HepG2 (cell line): ENCODE results near the gene PFAS. TPM values are rescaled to one million over a fixed set of nuclear protein-coding genes. Genes with fewer than 3 reads are reported as not detected.
A peak's percentile ranks its signal among the peaks of the same experiment; 100 is the strongest.

ENCODE experiments used
- DZIP1 ChIP-seq: sonication (generic); formaldehyde crosslinking; IDR thresholded peaks from 2 replicates; pipeline ENCODE4 v1.5.0; 2020; ENCODE audit warnings: mild to moderate bottlenecking, missing genetic modification reagents
- ELF4 ChIP-seq: sonication (generic); formaldehyde crosslinking; IDR thresholded peaks from 2 replicates; pipeline ENCODE4 v1.5.0; 2020; ENCODE audit warnings: missing genetic modification reagents, mild to moderate bottlenecking, moderate library complexity, borderline replicate concordance
- HNF4A ChIP-seq: sonication (generic); formaldehyde crosslinking; IDR thresholded peaks from 2 replicates; pipeline ENCODE4 v1.4.0; 2020; ENCODE audit warnings: missing genetic modification reagents
- KAT8 ChIP-seq: IDR thresholded peaks from 2 replicates; pipeline ENCODE4 v1.6.1; 2016; ENCODE audit warnings: missing genetic modification reagents, missing compliant biosample characterization
- MAFK ChIP-seq, 2 experiments: IDR thresholded peaks in 1 of 2; conservative IDR thresholded peaks in 1 of 2; 2 replicates each; pipeline ENCODE4 v1.6.1; 2011; ENCODE audit warnings: improper control_type of control experiment in 2 of 2, low read length in 2 of 2
- NFE2 ChIP-seq: sonication (generic); formaldehyde crosslinking; IDR thresholded peaks from 2 replicates; pipeline ENCODE4 v1.4.0; 2020; ENCODE audit warnings: missing genetic modification reagents
- NFE2L1 ChIP-seq: sonication (generic); formaldehyde crosslinking; IDR thresholded peaks from 2 replicates; pipeline ENCODE4 v1.4.0; 2020; ENCODE audit warnings: missing genetic modification reagents, mild to moderate bottlenecking, borderline replicate concordance
- POLR2G ChIP-seq: fragments of 200-400 bp; formaldehyde crosslinking; IDR thresholded peaks from 2 replicates; pipeline ENCODE4 v1.6.1; 2018; ENCODE audit warnings: mild to moderate bottlenecking, low read depth, low read length, moderate library complexity
- RBM22 ChIP-seq: fragments of 200-400 bp; formaldehyde crosslinking; optimal IDR thresholded peaks from 2 replicates; pipeline ENCODE3; 2017; ENCODE audit warnings: mild to moderate bottlenecking, low read length, moderate library complexity
- SNAPC5 ChIP-seq: sonication (generic); formaldehyde crosslinking; IDR thresholded peaks from 2 replicates; pipeline ENCODE4 v1.8.1; 2023; ENCODE audit warnings: mild to moderate bottlenecking, missing genetic modification reagents, borderline replicate concordance
- TBX2 ChIP-seq: sonication (generic); formaldehyde crosslinking; IDR thresholded peaks from 2 replicates; pipeline ENCODE4 v1.5.0; 2020; ENCODE audit warnings: missing genetic modification reagents, mild to moderate bottlenecking, borderline replicate concordance
- TEAD2 ChIP-seq: sonication (generic); formaldehyde crosslinking; IDR thresholded peaks from 2 replicates; pipeline ENCODE4 v1.9.0; 2021; ENCODE audit warnings: missing genetic modification reagents
- TOE1 ChIP-seq: sonication (generic); formaldehyde crosslinking; IDR thresholded peaks from 2 replicates; pipeline ENCODE4 v1.4.0; 2020; ENCODE audit warnings: mild to moderate bottlenecking, missing genetic modification reagents
- ZFYVE20 ChIP-seq: sonication (generic); formaldehyde crosslinking; IDR thresholded peaks from 2 replicates; pipeline ENCODE4 v1.8.0; 2023; ENCODE audit warnings: low read depth, mild to moderate bottlenecking, moderate library complexity, missing genetic modification reagents, borderline replicate concordance
- ZNF101 ChIP-seq: sonication (generic); formaldehyde crosslinking; IDR thresholded peaks from 2 replicates; pipeline ENCODE4 v1.4.0; 2020; ENCODE audit warnings: mild to moderate bottlenecking, low read depth, missing genetic modification reagents, borderline replicate concordance
- ZNF264 ChIP-seq: sonication (generic); formaldehyde crosslinking; IDR thresholded peaks from 2 replicates; pipeline ENCODE4 v1.4.0; 2020; ENCODE audit warnings: missing genetic modification reagents
- ZNF3 ChIP-seq: IDR thresholded peaks from 2 replicates; pipeline ENCODE4 v1.7.0; 2017; ENCODE audit warnings: inconsistent platforms
- ZNF331 ChIP-seq: sonication (generic); formaldehyde crosslinking; IDR thresholded peaks from 2 replicates; pipeline ENCODE4 v1.4.0; 2020; ENCODE audit warnings: missing genetic modification reagents
- ZNF33A ChIP-seq: sonication (generic); formaldehyde crosslinking; IDR thresholded peaks from 2 replicates; pipeline ENCODE4 v1.5.1; 2020; ENCODE audit warnings: missing genetic modification reagents, mild to moderate bottlenecking, moderate library complexity, borderline replicate concordance
- ZNF543 ChIP-seq: sonication (generic); formaldehyde crosslinking; IDR thresholded peaks from 2 replicates; pipeline ENCODE4 v1.4.0; 2020; ENCODE audit warnings: mild to moderate bottlenecking, missing genetic modification reagents
- polyA plus RNA-seq, 8 experiments: library from polyadenylated mRNA; depleted of rRNA in 3 of 8; stranded (reverse) in 7 of 8; unstranded in 1 of 8; fragments of >200 nt; fragmentation: Illumina TruSeq in 4 of 8; extraction: Trizol in 4 of 8; gene quantifications; 2 replicates each; pipeline versions ENCODE4 v1.2.1 to v1.2.3, GENCODE V29; 2011 to 2016; ENCODE audit warnings: low read depth in 4 of 8, missing spikeins in 1 of 8, mixed read lengths in 1 of 8; ENCODE audit not compliant: insufficient read depth in 1 of 8
- total RNA-seq, 5 experiments: library from RNA; depleted of rRNA; stranded (reverse); fragments of >200 nt; fragmentation: Illumina TruSeq; extraction: Trizol; gene quantifications; 2 replicates each; pipeline ENCODE4 v1.2.3, GENCODE V29; 2016; ENCODE audit warnings: low read depth in 1 of 5
- TF ChIP-seq, protein P1 (sequence below): sonication (generic); formaldehyde crosslinking; conservative IDR thresholded peaks from 2 replicates; pipeline ENCODE4 v1.8.1; 2023; ENCODE audit warnings: missing genetic modification reagents
- TF ChIP-seq, protein P2 (sequence below): conservative IDR thresholded peaks from 2 replicates; pipeline ENCODE4 v1.6.1; 2018; ENCODE audit warnings: missing genetic modification reagents
- TF ChIP-seq, protein P3 (sequence below): sonication (generic); formaldehyde crosslinking; conservative IDR thresholded peaks from 2 replicates; pipeline ENCODE4 v1.8.0; 2022; ENCODE audit warnings: low read depth, missing genetic modification reagents

The PFAS gene
- total and polyA plus RNA-seq, 2 of the 13 experiments (the other 11 are each of a cell fraction or from before 2014, with no cell fraction given): 49.4 to 58.2 TPM

GRCh38 chr17:8248751-8249607 lies at the start of gene PFAS (continued):
- TF ChIP-seq, protein P1, sequence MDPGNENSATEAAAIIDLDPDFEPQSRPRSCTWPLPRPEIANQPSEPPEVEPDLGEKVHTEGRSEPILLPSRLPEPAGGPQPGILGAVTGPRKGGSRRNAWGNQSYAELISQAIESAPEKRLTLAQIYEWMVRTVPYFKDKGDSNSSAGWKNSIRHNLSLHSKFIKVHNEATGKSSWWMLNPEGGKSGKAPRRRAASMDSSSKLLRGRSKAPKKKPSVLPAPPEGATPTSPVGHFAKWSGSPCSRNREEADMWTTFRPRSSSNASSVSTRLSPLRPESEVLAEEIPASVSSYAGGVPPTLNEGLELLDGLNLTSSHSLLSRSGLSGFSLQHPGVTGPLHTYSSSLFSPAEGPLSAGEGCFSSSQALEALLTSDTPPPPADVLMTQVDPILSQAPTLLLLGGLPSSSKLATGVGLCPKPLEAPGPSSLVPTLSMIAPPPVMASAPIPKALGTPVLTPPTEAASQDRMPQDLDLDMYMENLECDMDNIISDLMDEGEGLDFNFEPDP (CRISPR knock-in tag): 0 out of 2 replicates have a peak, but pooled peaks have one; percentile 43
- TF ChIP-seq TOE1 (CRISPR knock-in tag): no peak
- TF ChIP-seq POLR2G: peak; percentile 83
- no peak for TF ChIP-seq ZNF3 (CRISPR knock-in tag)
- TF ChIP-seq ZNF264 (CRISPR knock-in tag): no peak
- TF ChIP-seq TEAD2: no peak
- TF ChIP-seq, protein P2, sequence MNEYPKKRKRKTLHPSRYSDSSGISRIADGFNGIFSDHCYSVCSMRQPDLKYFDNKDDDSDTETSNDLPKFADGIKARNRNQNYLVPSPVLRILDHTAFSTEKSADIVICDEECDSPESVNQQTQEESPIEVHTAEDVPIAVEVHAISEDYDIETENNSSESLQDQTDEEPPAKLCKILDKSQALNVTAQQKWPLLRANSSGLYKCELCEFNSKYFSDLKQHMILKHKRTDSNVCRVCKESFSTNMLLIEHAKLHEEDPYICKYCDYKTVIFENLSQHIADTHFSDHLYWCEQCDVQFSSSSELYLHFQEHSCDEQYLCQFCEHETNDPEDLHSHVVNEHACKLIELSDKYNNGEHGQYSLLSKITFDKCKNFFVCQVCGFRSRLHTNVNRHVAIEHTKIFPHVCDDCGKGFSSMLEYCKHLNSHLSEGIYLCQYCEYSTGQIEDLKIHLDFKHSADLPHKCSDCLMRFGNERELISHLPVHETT (CRISPR knock-in tag): no peak
- 0 out of 2 replicates have a peak, but pooled peaks have one; percentile 43 for TF ChIP-seq ZNF543
- TF ChIP-seq ZNF331 (CRISPR knock-in tag): no peak; the same call in 1 of the 2 replicates
- TF ChIP-seq, protein P3, sequence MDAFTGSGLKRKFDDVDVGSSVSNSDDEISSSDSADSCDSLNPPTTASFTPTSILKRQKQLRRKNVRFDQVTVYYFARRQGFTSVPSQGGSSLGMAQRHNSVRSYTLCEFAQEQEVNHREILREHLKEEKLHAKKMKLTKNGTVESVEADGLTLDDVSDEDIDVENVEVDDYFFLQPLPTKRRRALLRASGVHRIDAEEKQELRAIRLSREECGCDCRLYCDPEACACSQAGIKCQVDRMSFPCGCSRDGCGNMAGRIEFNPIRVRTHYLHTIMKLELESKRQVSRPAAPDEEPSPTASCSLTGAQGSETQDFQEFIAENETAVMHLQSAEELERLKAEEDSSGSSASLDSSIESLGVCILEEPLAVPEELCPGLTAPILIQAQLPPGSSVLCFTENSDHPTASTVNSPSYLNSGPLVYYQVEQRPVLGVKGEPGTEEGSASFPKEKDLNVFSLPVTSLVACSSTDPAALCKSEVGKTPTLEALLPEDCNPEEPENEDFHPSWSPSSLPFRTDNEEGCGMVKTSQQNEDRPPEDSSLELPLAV (CRISPR knock-in tag): no peak
- peak; percentile 49; the same call in 1 of the 2 replicates for TF ChIP-seq TBX2
- peak; percentile 96 for TF ChIP-seq KAT8
- TF ChIP-seq ZFYVE20 (CRISPR knock-in tag): no peak
- TF ChIP-seq DZIP1: no peak
- TF ChIP-seq MAFK (conservative IDR thresholded peaks at IDR 0.05 in 1 of 2, IDR thresholded peaks at IDR 0.05 in 1 of 2; ENCODE audit: low read length in 2 of 2): no peak
- no peak for TF ChIP-seq ZNF33A (CRISPR knock-in tag)
- no peak for TF ChIP-seq SNAPC5 (CRISPR knock-in tag)
- TF ChIP-seq ZNF101 (CRISPR knock-in tag): no peak
- no peak for TF ChIP-seq NFE2L1 (CRISPR knock-in tag)
- no peak for TF ChIP-seq NFE2 (CRISPR knock-in tag)
- no peak for TF ChIP-seq RBM22
- TF ChIP-seq HNF4A (CRISPR knock-in tag): no peak; the same call in none of the 2 replicates
- no peak for TF ChIP-seq ELF4
